ENCODE data around the gene IFNA16.
"Not testable (repeated sequence)": the region's sequence is repeated elsewhere in the genome, so short reads cannot be mapped to it uniquely, and the experiment has no call there.

Gene IFNA16

DNA sequence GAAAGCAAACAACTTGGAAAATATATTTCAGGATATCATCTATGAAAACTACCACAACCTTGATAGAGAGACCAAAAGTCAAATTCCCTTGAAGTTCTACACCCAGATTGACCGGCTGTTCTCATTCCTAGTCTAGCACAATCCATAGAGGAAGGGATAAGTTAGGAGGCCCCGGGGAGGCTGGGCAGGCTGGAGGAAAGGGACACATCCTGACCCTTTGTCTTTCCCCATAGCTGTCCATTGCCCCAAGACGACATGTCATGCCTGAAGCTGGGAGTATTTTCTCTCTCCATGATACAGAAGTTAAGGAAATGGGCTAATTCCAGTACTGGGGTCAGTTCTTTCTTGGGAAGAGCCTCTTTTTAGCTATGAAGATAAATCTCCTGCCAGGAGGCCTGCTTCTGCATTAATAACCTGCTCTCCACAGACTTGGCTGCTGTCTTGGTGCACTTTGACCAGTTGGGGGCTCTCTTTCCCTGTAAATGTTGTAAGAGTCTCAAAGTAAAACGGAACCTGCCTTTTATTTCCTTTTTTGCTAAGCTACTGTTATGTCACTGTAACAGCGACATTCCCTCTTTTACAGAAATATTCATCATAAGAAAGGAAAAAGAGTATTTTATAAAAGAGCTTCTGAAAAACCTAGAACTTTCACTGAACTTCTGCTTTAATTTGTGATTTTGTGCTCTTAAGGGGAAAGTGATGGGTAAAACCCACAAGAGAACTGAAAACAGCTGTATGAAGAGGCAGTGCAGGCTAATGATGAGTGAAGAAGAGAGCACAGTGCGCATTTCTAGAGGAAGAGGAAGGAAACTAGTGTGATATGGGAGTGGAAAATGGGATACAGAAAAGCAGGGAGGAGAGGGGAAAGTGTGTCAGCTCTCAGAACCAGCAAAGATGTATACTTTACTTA, 22.0 kb downstream of the IFNA16 start:
- DNase-seq (ENCODE audit: low spot score) = not testable (repeated sequence)

DNA sequence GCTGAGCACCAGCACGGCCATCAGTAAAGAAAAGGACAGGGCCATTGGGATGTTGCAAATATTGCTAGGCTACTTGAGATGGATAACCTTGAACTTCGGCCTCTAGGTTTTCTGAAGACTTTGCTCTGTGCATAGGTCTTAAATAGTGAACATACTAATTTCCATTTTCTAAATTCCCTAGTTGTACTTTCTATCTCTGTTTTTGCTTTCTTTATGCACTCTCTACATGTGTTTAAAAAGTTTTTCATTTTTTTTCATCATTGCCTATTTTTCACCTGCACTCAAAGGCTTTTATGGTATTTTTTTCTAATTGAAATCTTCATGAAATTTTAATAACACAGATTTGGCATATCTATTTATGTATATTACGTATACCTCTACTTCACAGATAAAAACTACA, 29.6 kb downstream of the IFNA16 start, which contains the start of gene IFNA4:
TSS of gene IFNA4 (minus strand) at position 101 of the 400 bp plus-strand sequence. CDS start at position 45, 56 bp downstream.
- DNase-seq (ENCODE audit: low spot score) = not testable (repeated sequence)

DNA sequence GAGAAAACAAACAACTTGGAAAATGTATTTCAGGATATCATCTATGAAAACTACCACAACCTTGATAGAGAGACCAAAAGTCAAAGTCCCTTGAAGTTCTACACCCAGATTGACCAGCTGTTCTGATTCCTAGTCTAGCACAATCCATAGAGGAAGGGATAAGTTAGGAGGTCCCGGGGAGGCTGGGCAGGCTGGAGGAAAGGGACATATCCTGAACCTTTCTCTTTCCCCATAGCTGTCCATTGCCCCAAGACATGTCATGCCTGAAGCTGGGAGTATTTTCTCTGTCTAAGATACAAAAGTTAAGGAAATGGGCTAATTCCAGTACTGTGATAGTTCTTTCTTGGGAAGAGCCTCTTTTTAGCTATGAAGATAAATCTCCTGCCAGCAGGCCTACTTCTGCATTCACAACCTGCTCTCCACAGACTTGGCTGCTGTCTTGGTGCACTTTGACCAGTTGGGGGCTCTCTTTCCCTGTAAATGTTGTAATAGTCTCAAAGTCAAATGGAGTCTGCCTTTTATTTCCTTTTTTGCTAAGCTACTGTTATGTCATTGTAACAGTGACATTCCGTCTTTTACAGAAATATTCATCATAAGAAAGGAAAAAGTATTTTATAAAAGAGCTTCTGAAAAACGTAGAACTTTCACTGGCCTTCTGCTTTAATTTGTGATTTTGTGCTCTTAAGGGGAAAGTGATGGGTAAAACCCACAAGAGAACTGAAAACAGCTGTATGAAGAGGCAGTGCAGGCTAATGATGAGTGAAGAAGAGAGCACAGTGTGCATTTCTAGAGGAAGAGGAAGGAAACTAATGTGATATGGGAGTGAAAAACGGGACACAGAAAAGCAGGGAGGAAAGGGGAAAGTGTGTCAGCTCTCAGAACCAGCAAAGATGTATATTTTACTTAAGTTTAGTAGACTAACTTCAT, 34.0 kb downstream of the IFNA16 start:
- DNase-seq (ENCODE audit: low spot score) = not testable (repeated sequence)

DNA sequence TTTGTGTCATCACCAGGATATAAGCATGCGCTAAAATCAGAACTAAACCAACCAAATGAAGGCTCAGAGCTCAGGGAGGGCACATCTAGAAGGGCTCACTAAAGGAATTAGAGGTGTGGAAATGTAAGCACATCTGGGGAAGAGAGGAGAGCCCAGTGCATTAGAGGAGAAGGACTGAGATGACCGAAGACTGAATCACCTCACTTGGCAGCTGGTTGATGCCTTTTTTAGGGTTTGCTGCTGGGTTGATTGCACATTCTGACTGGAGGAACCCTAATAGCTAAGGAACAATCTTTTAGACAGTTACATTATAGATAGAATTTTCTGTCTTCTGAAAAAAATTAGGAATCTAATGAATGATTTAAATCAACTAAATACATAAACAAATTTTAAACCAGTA, 42.4 kb downstream of the IFNA16 start:
- DNase-seq (ENCODE audit: low spot score) = no peak

DNA sequence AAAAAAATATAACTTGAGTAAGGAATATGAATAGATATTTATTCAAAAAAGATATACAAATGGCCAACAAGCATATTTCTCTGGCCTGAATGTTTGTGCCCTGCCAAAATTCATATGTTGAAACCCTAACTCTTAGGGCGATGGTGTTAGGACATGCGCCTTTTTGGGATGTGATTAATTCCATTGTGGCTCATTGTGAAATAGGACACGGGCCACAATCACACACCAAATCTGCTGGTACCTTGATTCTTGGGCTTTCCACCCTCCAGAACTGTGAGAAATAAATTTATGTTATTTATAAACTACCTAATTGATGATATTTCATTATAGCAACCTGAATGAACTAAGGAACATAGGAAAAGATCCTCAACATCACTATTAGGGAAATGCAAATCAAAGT, 45.0 kb downstream of the IFNA16 start:
- no peak for DNase-seq (ENCODE audit: low spot score)

- no peak for DNase-seq (ENCODE audit: low spot score)
These were observed 45.8 kb downstream of the IFNA16 start for GRCh38 chr9:21171351-21171750.

GRCh38 chr9:21166560-21166959, 50.6 kb downstream of the IFNA16 start, which contains the start of gene IFNA21:
TSS of gene IFNA21 (minus strand) at chr9:21166660. CDS start at chr9:21166612, 48 bp downstream.
- not testable (repeated sequence) for DNase-seq (ENCODE audit: low spot score)

Data from HuH-7.5 (cell line).